Ascending aorta (tissue), 2 donors: ENCODE data around the gene DCP1A. TPM values are rescaled to one million over a fixed set of nuclear protein-coding genes. Genes with fewer than 3 reads are reported as not detected.

Experiments
- DNase-seq, 2 donors: peaks; one replicate each; pipeline ENCODE4 v3.0.0-alpha.2; 2019; ENCODE audit warnings: low spot score in 2 of 2
- H3K27ac ChIP-seq, 2 donors: fragments of 200-600 bp; sonication (generic); one replicate each; pipeline ENCODE4 v1.5.1; 2016 to 2017; ENCODE audit warnings: mild to moderate bottlenecking in 1 of 2
- H3K27me3 ChIP-seq: fragments of 200-600 bp; sonication (generic); one replicate; pipeline ENCODE4 v1.5.1; 2017
- H3K36me3 ChIP-seq, 2 donors: fragments of 200-600 bp; sonication (generic); one replicate each; pipeline ENCODE4 v1.5.1; 2016
- H3K4me1 ChIP-seq, 2 donors: fragments of 200-600 bp; sonication (generic); one replicate each; pipeline ENCODE4 v1.5.1; 2016 to 2017; ENCODE audit warnings: mild to moderate bottlenecking in 1 of 2
- H3K4me3 ChIP-seq, 2 donors: fragments of 200-600 bp; sonication (generic); one replicate each; pipeline ENCODE4 v1.5.1; 2016 to 2017; ENCODE audit warnings: mild to moderate bottlenecking in 1 of 2
- H3K9me3 ChIP-seq, 2 donors: fragments of 200-600 bp; sonication (generic); one replicate each; pipeline ENCODE4 v1.5.1; 2016
- CTCF ChIP-seq, 3 experiments: fragments of 200-600 bp in 2 of 3; fragments of 450-650 bp in 1 of 3; sonication (generic) in 2 of 3; IDR thresholded peaks; one replicate each; pipeline ENCODE4 v1.5.1; 2016 to 2019; ENCODE audit warnings: antibody characterized with exemption in 3 of 3, mild to moderate bottlenecking in 1 of 3, moderate library complexity in 1 of 3
- intact Hi-C: fragments of 100-400 bp; cut with DNase I; formaldehyde crosslinking; loops from one replicate; pipeline ENCODE4 v1.15.1; 2023
- total RNA-seq: library from RNA; depleted of rRNA; stranded (reverse); fragments of >200 nt; gene quantifications from one replicate; pipeline ENCODE4 v1.1.0, GENCODE V29; 2016

DCP1A gene
- total RNA-seq, 1 donor from 2014 or later = 21.7 TPM

- TF ChIP-seq CTCF (IDR thresholded peaks at IDR 0.05) = no peak
- Histone ChIP-seq H3K9me3 (no peaks in the 10 kb centered on the region), H3K4me1 (peaks cover 0 to 5% of the 10 kb centered on the region in 2 donors), H3K27ac (no peak overlapping the region), H3K36me3 (no peaks in the 10 kb centered on the region), H3K4me3 (no peak overlapping the region), H3K27me3 (no peaks in the 10 kb centered on the region)
- DNase-seq = no peak
- intact Hi-C loops = no loop called here
Observed at GRCh38 chr3:53259427-53260259, 87.7 kb downstream of the DCP1A start.

GRCh38 chr3:53258600-53259426, 88.5 kb downstream of the DCP1A start:
- DNase-seq = no peak
- Histone ChIP-seq H3K27ac (no peak overlapping the region), H3K36me3 (no peaks in the 10 kb centered on the region), H3K4me1 (peaks cover 0 to 10% of the 10 kb centered on the region in 2 donors), H3K4me3 (no peak overlapping the region), H3K27me3 (no peaks in the 10 kb centered on the region), H3K9me3 (no peaks in the 10 kb centered on the region)
- intact Hi-C loops = no loop called here
- no peak for TF ChIP-seq CTCF (IDR thresholded peaks at IDR 0.05)

- Histone ChIP-seq H3K27ac (no peak overlapping the region), H3K4me3 (no peak overlapping the region), H3K36me3 (no peaks in the 10 kb centered on the region), H3K9me3 (no peaks in the 10 kb centered on the region), H3K27me3 (no peaks in the 10 kb centered on the region), H3K4me1 (peaks cover 0 to 22% of the 10 kb centered on the region in 2 donors)
- intact Hi-C loops = no loop called here
- DNase-seq = no peak
- TF ChIP-seq CTCF (IDR thresholded peaks at IDR 0.05) = no peak
Observed at GRCh38 chr3:53257465-53257864, 89.9 kb downstream of the DCP1A start.

GRCh38 chr3:53256704-53257055, 90.7 kb downstream of the DCP1A start:
- no peak overlapping the region for H3K4me3 ChIP-seq
- intact Hi-C loops = loop anchor here (1.0 kb wide), 1 partner anchor 91 kb away; the partner anchor contains the start of gene DCP1A
- no peaks in the 10 kb centered on the region for H3K36me3 ChIP-seq
- no peaks in the 10 kb centered on the region for H3K9me3 ChIP-seq
- no peak for DNase-seq
- H3K4me1 ChIP-seq = peaks cover 0 to 28% of the 10 kb centered on the region in 2 donors
- no peaks in the 10 kb centered on the region for H3K27me3 ChIP-seq
- no peak for TF ChIP-seq CTCF (IDR thresholded peaks at IDR 0.05)
- H3K27ac ChIP-seq = no peak overlapping the region

- Histone ChIP-seq H3K27ac (peak within 1 kb of the TSS; percentile 73 to 81), H3K4me1 (peaks cover 0 to 34% of the 10 kb centered on the region in 2 donors), H3K36me3 (no peaks in the 10 kb centered on the region), H3K4me3 (peak within 1 kb of the TSS; percentile 63 to 87), H3K27me3 (no peaks in the 10 kb centered on the region), H3K9me3 (no peaks in the 10 kb centered on the region)
- intact Hi-C loops = loop anchor here (1.0 to 2.0 kb wide), 2 partner anchors 17 to 91 kb away; partner anchors contain the start of gene DCP1A
- peak; percentile 22 to 92 for DNase-seq
- TF ChIP-seq CTCF (IDR thresholded peaks at IDR 0.05) = no peak
Observed at GRCh38 chr3:53255775-53256703, 91.3 kb downstream of the DCP1A start, which contains the start of gene TKT. TKT (minus strand) TSS chr3:53256022; CDS start chr3:53255942, 80 bp downstream.
